Activated CD4-positive, alpha-beta T cell treated with anti-CD3 and anti-CD28 coated beads, Interleukin-2, amount 50 U/mL, for 1 hour (primary cell): ENCODE results near the gene PSIP1.
"Not testable (repeated sequence)": the region's sequence is repeated elsewhere in the genome, so short reads cannot be mapped to it uniquely, and the experiment has no call there.

ENCODE experiments used
- DNase-seq: peaks from one replicate; pipeline ENCODE4 v3.0.0-alpha.2; 2020

The PSIP1 gene

DNA sequence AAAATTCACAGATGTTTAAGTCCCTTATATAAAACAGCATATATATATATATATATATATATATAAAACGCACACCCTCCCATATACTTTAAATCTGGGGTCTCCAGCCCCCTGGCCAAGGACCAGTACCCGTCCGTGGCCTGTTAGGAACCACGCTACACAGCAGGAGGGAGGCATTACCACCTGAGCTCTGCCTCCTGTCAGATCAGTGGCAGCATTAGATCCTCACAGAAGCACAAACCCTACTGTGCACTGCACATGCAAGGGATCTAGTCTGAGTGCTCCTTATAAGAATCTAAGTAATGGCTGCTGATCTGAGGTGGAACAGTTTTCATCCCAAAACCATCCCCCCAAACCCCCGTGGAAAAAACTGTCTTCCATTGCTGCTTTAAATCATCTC lies 9.0 kb downstream of the PSIP1 start:
- no peak for DNase-seq

DNA sequence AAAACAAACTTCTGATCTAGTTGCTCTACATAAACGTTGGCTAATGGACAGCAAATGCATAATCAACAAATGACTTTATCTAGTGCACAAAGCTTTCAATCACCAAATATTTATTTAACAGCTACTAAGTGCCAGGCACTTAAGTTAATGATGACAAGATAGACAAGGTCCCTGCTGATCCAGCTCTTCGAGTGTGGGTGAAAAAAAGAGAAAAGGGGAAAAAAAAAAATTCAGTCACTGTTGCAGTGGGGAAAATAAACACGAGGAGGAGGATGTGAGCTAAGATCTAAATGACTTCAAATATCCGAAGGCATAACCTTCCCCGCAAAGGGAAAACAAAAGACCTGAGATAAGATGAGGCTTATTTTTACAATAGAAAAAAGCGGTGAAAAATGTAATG lies 9.6 kb downstream of the PSIP1 start:
- no peak for DNase-seq

DNA sequence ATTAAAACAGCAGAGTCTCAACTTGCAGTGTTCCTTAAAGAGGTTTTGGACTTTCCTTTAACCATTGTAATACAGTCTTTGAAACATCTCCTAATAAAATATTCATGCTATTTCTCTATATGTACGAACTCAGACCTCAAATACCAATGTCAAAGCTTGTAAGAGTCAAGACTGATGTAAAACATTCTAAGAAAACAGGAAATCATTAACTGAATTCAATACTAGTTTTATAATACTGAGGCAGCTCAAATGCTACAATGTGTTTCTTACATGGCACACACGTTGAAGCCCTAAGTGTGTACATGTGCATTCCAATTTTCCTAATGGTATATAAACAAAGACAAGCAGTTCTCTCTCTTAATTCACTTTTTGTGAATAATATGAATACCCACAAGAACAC lies 11.6 kb downstream of the PSIP1 start:
- no peak for DNase-seq

DNA sequence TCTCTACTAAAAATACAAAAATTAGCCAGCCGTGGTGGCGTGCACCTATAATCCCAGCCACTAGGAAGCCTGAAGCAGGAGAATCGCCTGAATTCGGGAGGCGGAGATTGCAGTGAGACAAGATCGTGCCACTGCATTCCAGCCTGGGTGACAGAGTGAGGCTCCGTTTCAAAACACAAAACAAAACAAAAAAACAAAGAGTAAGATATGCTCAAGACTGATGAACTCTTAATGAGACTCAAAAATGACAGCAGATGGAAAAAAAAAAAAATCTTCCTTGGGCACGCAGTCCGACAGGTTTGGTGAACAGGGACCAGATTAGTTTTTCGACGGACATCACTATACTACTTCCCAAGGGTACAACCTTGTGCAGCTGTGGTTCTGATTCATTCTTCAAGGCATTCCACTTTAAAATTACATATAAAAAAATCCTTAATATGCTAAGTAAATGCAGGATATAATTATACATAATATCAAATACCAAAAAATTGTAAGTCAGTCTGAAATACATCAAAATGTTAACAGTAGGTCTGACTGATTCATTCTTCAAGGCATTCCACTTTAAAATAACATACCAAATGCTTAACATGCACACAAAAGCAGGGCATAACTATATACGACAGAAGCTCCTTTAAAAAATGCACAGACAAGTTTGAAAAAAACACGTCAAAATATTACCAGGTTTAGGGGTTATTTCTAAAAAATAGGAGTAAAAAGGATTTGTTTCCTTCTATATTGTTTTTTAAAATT lies 12.3 kb downstream of the PSIP1 start:
- DNase-seq = no peak

DNA sequence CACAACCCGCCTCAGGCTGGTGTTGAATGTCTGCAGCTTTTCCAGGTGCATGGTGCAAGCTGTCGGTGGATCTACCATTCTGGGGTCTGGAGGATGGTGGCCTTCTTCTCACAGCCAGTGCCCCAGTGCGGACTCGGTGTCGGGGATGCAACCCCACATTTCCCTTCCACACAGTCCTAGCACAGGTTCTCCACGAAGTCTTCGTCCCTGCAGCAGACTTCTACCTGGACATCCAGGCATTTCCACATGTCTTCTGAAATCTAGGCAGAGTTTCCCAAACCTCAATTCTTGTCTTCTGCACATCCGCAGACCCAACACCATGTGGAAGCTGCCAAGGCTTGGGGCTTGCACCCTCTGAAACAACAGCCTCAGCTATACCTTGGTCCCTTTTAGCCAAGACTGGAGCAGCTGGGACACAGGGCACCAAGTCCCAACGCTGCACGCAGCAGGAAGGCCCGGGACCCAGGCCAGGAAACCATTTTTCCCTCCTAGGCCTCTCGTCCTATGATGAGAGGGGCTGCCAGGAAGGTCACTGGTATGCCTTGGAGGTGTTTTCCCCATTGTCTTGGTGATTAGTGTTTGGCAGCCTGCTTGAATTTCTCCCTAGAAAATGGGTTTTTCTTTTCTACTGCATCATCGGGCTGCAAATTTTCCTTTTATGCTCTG lies 18.2 kb downstream of the PSIP1 start:
- DNase-seq = no peak

DNA sequence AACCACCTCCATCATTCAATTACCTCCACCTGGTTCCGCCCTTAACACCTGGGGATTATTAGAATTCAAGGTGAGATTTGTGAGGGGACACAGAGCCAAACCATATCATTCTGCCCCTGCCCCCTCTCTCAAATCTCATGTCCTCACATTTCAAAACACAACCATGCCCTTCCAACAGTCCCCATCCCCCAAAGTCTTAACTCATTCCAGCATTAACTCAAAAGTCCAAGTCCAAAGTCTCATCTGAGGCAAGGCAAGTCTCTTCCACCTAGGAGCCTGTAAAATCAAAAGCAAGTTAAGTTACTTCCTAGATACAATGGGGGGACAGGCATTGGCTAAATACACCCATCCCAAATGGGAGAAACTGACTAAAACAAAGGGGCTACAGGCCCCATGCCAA lies 18.8 kb downstream of the PSIP1 start:
- no peak for DNase-seq

GRCh38 chr9:15485836-15486666 lies 24.7 kb downstream of the PSIP1 start:
- no peak for DNase-seq

- DNase-seq = no peak
Measured at GRCh38 chr9:15484802-15485201, 26.0 kb downstream of the PSIP1 start.

DNA sequence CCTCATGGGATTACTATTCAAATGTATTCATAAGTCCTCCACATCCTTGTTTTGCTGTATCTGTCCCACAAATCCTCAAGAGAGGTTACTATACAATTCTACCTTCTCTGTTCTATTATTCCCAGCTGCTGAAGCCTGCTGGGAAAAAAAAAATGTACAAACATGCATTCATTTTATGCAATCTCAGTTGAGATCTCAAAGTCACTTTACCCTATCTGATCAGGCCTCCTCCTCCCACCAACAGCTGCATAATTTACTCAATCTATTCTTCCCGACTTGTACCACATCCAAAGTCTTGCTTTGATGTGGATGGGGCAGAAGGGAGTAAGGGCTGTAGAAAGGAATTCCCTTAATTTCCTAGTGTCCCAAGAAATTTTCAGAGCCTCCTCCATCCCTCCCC lies 28.6 kb downstream of the PSIP1 start:
- no peak for DNase-seq

GRCh38 chr9:15480028-15480427 lies 30.7 kb downstream of the PSIP1 start:
- DNase-seq = no peak

- no peak for DNase-seq
Measured at GRCh38 chr9:15475923-15476536, 34.7 kb downstream of the PSIP1 start.

DNA sequence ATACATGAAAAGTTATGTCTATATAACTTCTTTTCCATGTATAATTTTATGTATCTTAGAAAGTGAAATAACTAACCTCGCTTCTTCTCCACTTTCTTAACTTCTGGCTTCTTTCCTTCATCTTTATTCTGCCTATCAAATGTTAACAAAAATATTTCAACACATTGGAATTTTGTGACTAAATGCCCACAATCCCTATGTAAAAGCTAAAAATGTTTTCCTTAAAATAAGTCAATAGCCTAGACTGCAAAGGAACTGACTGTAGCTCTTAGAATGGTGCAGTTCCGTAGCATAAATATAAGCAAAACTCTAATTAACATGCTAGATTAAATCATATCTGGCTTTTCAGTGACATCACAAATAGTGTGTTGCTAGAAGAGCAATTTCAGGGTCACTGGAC lies 40.9 kb downstream of the PSIP1 start:
- no peak for DNase-seq

- DNase-seq = no peak
Measured at GRCh38 chr9:15469406-15469805, 41.4 kb downstream of the PSIP1 start.

- DNase-seq = no peak
Measured at GRCh38 chr9:15468145-15468544, 42.6 kb downstream of the PSIP1 start.

DNA sequence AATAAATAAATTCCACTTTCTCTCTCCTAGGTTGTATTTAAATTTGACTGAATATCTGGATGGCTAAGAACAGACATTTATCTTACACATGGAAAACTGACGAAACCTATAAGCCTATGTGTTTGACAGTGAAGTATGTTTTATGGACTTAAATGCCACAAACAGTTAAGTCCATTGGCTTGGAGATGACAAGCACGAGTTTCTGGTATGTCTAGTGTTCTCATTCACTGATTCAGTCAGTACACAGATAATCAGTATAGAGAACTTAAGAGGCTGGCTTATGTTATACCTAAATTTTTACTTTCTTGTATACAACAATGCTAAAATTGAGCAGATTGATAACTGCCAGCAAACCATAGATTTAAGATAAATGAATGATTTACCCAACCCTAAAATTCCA lies 49.2 kb downstream of the PSIP1 start:
- no peak for DNase-seq

DNA sequence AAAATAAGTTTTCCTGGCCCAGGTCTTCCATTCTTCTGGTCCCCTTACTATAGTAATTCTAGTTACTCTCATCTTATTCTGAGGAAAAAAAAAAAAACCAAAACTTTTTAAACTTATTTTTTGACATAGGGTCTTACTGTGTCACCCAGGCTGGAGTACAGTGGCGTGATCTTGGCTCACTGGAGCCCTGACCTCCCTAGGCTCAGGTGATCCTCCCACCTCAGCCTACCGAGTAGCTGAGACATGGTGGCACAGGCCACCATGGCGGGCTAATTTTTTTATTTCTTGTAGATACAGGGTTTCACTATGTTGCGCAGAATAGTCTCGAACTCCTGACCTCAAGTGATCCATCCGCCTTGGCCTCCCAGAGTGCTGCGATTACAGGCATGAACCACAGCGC lies 49.7 kb downstream of the PSIP1 start:
- no peak for DNase-seq

- no peak for DNase-seq
Measured at GRCh38 chr9:15453956-15454355, 56.8 kb downstream of the PSIP1 start.

GRCh38 chr9:15444141-15444540 lies 66.6 kb downstream of the PSIP1 start:
- no peak for DNase-seq

DNA sequence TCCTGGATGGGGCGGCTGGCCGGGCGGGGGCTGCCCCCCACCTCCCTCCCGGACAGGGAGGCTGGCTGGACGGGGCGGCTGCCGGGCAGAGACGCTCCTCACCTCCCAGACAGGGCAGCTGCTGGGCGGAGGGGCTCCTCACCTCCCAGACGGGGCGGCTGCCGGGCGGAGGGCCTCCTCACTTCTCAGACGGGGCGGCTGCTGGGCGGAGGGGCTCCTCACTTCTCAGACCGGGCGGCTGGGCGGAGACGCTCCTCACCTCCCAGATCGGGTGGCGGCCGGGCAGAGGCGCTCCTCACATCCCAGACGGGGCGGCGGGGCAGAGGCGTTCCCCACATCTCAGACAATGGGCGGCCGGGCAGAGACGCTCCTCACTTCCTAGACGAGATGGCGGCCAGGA lies 68.5 kb downstream of the PSIP1 start:
- not testable (repeated sequence) for DNase-seq

DNA sequence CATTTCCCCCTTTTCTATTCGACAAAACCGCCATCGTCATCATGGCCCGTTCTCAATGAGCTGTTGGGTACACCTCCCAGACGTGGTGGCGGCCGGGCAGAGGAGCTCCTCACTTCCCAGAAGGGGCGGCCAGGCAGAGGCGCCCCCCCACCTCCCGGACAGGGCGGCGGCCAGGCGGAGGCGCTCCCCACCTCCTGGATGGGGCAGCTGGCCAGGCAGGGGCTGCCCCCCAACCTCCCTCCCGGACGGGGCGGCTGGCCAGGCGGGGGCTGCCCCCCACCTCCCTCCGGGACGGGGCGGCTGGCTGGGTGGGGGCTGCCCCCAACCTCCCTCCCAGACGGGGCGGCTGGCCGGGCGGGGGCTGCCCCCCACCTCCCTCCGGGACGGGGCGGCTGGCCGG lies 68.9 kb downstream of the PSIP1 start:
- not testable (repeated sequence) for DNase-seq

- no peak for DNase-seq
Measured at GRCh38 chr9:15438891-15439290, 71.9 kb downstream of the PSIP1 start.

- DNase-seq = no peak
Measured at GRCh38 chr9:15433661-15434060, 77.1 kb downstream of the PSIP1 start.

GRCh38 chr9:15433191-15433590 lies 77.6 kb downstream of the PSIP1 start:
- no peak for DNase-seq
